SK-N-MC (cell line): ENCODE results near the gene ACTMAP.

ENCODE experiments used
- DNase-seq: peaks from one replicate; pipeline ENCODE4 v3.0.0-alpha.2; 2011; ENCODE audit warnings: low read depth, low spot score
- H3K27ac ChIP-seq: fragments of 200-600 bp; sonication (generic); 2 replicates; pipeline ENCODE4 v1.5.1; 2016; ENCODE audit warnings: mixed run types
- H3K36me3 ChIP-seq: fragments of 200-600 bp; sonication (generic); 2 replicates; pipeline ENCODE4 v1.6.1; 2017; ENCODE audit warnings: antibody characterized with exemption, low read length, mixed read lengths; ENCODE audit not compliant: insufficient read depth
- H3K4me3 ChIP-seq: fragments of 200-600 bp; sonication (generic); 2 replicates; pipeline ENCODE4 v1.5.1; 2016
- H3K9ac ChIP-seq: fragments of 200-600 bp; sonication (generic); 2 replicates; pipeline ENCODE4 v1.8.0; 2017; ENCODE audit warnings: mixed run types, mixed read lengths; ENCODE audit not compliant: insufficient read length
- H3K9me3 ChIP-seq: fragments of 200-600 bp; sonication (generic); 2 replicates; pipeline ENCODE4 v1.6.1; 2017; ENCODE audit warnings: low read depth, mild to moderate bottlenecking, antibody characterized with exemption, low read length, moderate library complexity, mixed read lengths
- EZH2 ChIP-seq: fragments of 200-600 bp; sonication (generic); IDR thresholded peaks from one replicate; pipeline ENCODE4 v1.6.1; 2017; ENCODE audit warnings: antibody characterized with exemption
- FOXP2 ChIP-seq: optimal IDR thresholded peaks from 2 replicates; pipeline ENCODE3; 2011; ENCODE audit warnings: mild to moderate bottlenecking, moderate library complexity; ENCODE audit not compliant: insufficient read depth; ENCODE audit errors: extremely low read length, control extremely low read depth
- POLR2AphosphoS5 ChIP-seq: IDR thresholded peaks from 2 replicates; pipeline ENCODE4 v1.6.1; 2012; ENCODE audit warnings: mild to moderate bottlenecking, low read depth, low read length, borderline replicate concordance

ACTMAP gene

GRCh38 chr19:40721140-40721486 is 29.2 kb downstream of the ACTMAP start:
- Histone ChIP-seq H3K27ac (no peak overlapping the region), H3K9me3 (no peaks in the 10 kb centered on the region), H3K9ac (no peak overlapping the region), H3K4me3 (no peak overlapping the region), H3K36me3 (peaks cover 1% of the 10 kb centered on the region)
- DNase-seq, result no peak
- TF ChIP-seq POLR2AphosphoS5, result no peak
- no peak for TF ChIP-seq FOXP2
- TF ChIP-seq EZH2, result no peak

GRCh38 chr19:40719414-40719894 is 30.8 kb downstream of the ACTMAP start:
- H3K27ac ChIP-seq, result no peak overlapping the region
- no peaks in the 10 kb centered on the region for H3K9me3 ChIP-seq
- no peak overlapping the region for H3K4me3 ChIP-seq
- H3K36me3 ChIP-seq, result no peaks in the 10 kb centered on the region; the same call in 1 of the 2 replicates
- H3K9ac ChIP-seq, result peak overlapping the region; percentile 84
- no peak for DNase-seq
- TF ChIP-seq EZH2, result no peak

DNA sequence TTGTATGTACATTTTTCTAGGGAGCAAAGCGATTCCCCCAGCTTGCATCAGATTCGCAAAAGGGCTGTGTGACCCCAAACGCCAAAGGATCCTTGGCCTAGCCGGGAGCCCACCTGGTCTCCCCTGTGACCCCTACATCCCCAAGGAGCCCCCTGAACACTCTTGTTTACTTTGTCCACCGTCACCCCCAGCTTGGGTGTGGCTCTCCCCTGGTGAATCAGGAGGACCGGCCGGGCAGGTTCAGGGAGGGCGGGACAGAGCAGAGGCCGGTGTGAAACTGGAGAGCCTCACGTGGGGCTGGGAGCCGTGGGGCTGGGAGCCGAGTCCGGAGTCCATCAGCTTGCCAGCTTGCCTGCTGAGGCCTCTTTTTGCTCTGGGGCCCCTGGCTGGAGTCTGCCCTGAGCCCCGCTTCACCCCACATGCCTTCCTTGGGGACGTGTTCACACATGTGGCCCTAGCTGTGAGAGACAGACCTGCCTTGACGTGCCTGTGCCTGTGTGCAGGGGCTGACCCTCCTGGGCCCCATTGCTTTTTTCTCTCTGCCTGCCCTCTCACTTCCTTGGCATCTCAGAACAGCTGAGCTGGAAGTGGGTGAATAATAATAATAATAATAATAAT is 31.4 kb downstream of the ACTMAP start:
- no peak for DNase-seq
- H3K27ac ChIP-seq, result no peak overlapping the region
- no peaks in the 10 kb centered on the region; the same call in 1 of the 2 replicates for H3K36me3 ChIP-seq
- TF ChIP-seq EZH2 (no peak), POLR2AphosphoS5 (no peak), FOXP2 (no peak)
- H3K9me3 ChIP-seq, result no peaks in the 10 kb centered on the region
- H3K9ac ChIP-seq, result peak overlapping the region; percentile 84
- H3K4me3 ChIP-seq, result peak overlapping the region; percentile 99

- Histone ChIP-seq H3K36me3 (no peaks in the 10 kb centered on the region), H3K27ac (no peak overlapping the region), H3K9ac (peak overlapping the region; percentile 84), H3K4me3 (peak overlapping the region; percentile 99), H3K9me3 (no peaks in the 10 kb centered on the region)
- TF ChIP-seq EZH2 (no peak), FOXP2 (no peak), POLR2AphosphoS5 (no peak)
- no peak for DNase-seq
Measured at GRCh38 chr19:40717880-40718773, 32.1 kb downstream of the ACTMAP start.

DNA sequence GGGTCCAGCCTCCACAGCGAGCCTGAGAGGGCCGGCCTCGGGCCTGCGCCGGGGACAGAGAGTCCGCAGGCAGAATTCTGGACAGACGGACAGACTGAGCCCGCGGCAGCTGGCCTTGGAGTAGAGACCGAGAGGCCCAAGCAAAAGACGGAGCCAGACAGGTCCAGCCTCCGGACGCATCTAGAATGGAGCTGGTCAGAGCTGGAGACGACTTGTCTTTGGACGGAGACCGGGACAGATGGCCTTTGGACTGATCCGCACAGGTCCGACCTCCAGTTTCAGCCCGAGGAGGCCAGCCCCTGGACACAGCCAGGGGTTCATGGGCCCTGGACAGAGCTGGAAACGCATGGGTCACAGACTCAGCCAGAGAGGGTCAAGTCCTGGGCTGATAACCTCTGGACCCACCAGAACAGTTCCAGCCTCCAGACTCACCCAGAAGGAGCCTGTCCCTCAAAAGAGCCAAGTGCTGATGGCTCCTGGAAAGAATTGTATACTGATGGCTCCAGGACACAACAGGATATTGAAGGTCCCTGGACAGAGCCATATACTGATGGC is 32.9 kb downstream of the ACTMAP start:
- TF ChIP-seq FOXP2 (no peak), POLR2AphosphoS5 (no peak), EZH2 (no peak)
- Histone ChIP-seq H3K27ac (no peak overlapping the region), H3K9ac (peak overlapping the region; percentile 84), H3K4me3 (peak overlapping the region; percentile 99), H3K36me3 (no peaks in the 10 kb centered on the region), H3K9me3 (no peaks in the 10 kb centered on the region)
- DNase-seq, result no peak

- H3K9ac ChIP-seq, result peak within 1 kb of the TSS; percentile 84
- H3K36me3 ChIP-seq, result no peaks in the 10 kb centered on the region; the same call in 1 of the 2 replicates
- peak; percentile 61 for DNase-seq
- H3K4me3 ChIP-seq, result peak within 1 kb of the TSS; percentile 99
- H3K9me3 ChIP-seq, result no peaks in the 10 kb centered on the region
- peak within 1 kb of the TSS; percentile 97 for H3K27ac ChIP-seq
- no peak for TF ChIP-seq EZH2
- no peak for TF ChIP-seq FOXP2
- peak; percentile 76; the same call in 1 of the 2 replicates for TF ChIP-seq POLR2AphosphoS5
Measured at GRCh38 chr19:40716482-40717324, 33.6 kb downstream of the ACTMAP start, which contains the start of the genes COQ8B and ITPKC. COQ8B (minus strand) TSS chr19:40716886; CDS start chr19:40714632, 2,254 bp downstream. ITPKC (plus strand) TSS chr19:40717112; CDS start chr19:40717136, 24 bp downstream.

DNA sequence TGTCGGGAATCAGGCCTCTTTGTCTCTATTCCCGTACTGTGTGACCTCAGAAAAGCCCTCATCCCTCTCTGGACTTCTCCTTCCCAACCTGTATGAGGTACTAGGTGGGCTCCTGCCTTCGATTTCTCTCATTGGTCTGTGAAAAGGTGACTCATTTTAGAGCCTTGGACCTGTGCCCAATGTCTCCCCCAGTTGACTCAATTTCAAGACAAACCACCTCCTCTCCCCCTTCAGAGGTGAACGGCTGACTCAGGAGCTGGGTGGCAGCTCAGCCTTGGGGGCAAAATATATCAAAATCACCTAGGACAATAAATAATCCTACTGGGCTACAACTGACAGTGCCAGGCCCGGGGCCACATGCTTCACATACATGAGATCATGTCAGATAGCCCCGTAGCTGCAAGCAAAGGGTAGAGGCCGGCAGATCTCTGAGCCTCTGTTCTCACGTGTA is 34.2 kb downstream of the ACTMAP start:
- H3K4me3 ChIP-seq, result peak overlapping the region; percentile 99
- no peaks in the 10 kb centered on the region; the same call in 1 of the 2 replicates for H3K36me3 ChIP-seq
- no peak for DNase-seq
- peak overlapping the region; percentile 84 for H3K9ac ChIP-seq
- TF ChIP-seq POLR2AphosphoS5 (no peak), FOXP2 (no peak), EZH2 (no peak)
- peak overlapping the region; percentile 97 for H3K27ac ChIP-seq
- H3K9me3 ChIP-seq, result no peaks in the 10 kb centered on the region
